Measurements from ENCODE around the gene GDE1.

DNA sequence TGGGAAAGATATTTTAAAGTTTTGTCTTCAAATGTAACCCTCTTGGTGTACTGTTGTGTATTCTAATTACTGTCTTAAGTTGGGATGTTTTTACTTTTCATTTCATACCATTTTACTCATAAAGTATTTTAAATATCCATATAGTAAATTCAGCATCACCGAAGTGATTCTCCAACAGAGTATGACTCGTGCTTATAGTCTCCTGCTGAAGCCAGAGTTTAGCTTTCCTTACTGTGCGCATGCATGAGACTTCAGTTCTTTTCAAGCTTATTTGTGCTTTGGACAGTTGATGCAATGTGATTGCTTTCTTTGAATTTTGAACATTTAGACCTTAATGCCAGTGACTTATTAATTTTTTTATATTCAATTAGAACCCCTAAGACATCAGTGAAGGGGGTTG is 26.2 kb upstream of the GDE1 start:
- TF ChIP-seq, protein P1, sequence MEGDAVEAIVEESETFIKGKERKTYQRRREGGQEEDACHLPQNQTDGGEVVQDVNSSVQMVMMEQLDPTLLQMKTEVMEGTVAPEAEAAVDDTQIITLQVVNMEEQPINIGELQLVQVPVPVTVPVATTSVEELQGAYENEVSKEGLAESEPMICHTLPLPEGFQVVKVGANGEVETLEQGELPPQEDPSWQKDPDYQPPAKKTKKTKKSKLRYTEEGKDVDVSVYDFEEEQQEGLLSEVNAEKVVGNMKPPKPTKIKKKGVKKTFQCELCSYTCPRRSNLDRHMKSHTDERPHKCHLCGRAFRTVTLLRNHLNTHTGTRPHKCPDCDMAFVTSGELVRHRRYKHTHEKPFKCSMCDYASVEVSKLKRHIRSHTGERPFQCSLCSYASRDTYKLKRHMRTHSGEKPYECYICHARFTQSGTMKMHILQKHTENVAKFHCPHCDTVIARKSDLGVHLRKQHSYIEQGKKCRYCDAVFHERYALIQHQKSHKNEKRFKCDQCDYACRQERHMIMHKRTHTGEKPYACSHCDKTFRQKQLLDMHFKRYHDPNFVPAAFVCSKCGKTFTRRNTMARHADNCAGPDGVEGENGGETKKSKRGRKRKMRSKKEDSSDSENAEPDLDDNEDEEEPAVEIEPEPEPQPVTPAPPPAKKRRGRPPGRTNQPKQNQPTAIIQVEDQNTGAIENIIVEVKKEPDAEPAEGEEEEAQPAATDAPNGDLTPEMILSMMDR (IDR thresholded peaks at IDR 0.05; ENCODE audit: insufficient read depth, low read length), result no peak
- TF ChIP-seq GABPA (IDR thresholded peaks at IDR 0.05; ENCODE audit: low read depth), result no peak
- TF ChIP-seq, protein P2, sequence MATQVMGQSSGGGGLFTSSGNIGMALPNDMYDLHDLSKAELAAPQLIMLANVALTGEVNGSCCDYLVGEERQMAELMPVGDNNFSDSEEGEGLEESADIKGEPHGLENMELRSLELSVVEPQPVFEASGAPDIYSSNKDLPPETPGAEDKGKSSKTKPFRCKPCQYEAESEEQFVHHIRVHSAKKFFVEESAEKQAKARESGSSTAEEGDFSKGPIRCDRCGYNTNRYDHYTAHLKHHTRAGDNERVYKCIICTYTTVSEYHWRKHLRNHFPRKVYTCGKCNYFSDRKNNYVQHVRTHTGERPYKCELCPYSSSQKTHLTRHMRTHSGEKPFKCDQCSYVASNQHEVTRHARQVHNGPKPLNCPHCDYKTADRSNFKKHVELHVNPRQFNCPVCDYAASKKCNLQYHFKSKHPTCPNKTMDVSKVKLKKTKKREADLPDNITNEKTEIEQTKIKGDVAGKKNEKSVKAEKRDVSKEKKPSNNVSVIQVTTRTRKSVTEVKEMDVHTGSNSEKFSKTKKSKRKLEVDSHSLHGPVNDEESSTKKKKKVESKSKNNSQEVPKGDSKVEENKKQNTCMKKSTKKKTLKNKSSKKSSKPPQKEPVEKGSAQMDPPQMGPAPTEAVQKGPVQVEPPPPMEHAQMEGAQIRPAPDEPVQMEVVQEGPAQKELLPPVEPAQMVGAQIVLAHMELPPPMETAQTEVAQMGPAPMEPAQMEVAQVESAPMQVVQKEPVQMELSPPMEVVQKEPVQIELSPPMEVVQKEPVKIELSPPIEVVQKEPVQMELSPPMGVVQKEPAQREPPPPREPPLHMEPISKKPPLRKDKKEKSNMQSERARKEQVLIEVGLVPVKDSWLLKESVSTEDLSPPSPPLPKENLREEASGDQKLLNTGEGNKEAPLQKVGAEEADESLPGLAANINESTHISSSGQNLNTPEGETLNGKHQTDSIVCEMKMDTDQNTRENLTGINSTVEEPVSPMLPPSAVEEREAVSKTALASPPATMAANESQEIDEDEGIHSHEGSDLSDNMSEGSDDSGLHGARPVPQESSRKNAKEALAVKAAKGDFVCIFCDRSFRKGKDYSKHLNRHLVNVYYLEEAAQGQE (IDR thresholded peaks at IDR 0.05; ENCODE audit: insufficient replicate concordance, low read depth), result no peak
